HG03175 (cell line): ENCODE measurements around the gene NFATC3.
A peak's percentile ranks its signal among the peaks of the same experiment; 100 is the strongest.

Source experiments
- ATAC-seq: cut with Tn5 transposase; IDR thresholded peaks from one replicate; pipeline ENCODE4 v1.9.1; 2021; ENCODE audit warnings: mild to moderate bottlenecking, moderate library complexity; ENCODE audit not compliant: unreplicated experiment

The NFATC3 gene

GRCh38 chr16:68085259-68086071, at the start of gene NFATC3:
TSS of gene NFATC3 (plus strand) at chr16:68085370. CDS start at chr16:68085682, 312 bp downstream.
- peak; percentile 66 for ATAC-seq

GRCh38 chr16:68037841-68038597, 47.2 kb upstream of the NFATC3 start:
- no peak for ATAC-seq

GRCh38 chr16:68040506-68041288, 44.5 kb upstream of the NFATC3 start:
- ATAC-seq, result peak; percentile 69

GRCh38 chr16:68041783-68042182, 43.4 kb upstream of the NFATC3 start:
- ATAC-seq, result no peak

GRCh38 chr16:68046106-68046505, 39.1 kb upstream of the NFATC3 start:
- ATAC-seq, result no peak

- no peak for ATAC-seq
These were observed 37.2 kb upstream of the NFATC3 start for GRCh38 chr16:68047987-68048386.

- ATAC-seq, result no peak
These were observed 35.7 kb upstream of the NFATC3 start for GRCh38 chr16:68049449-68049848.

GRCh38 chr16:68055395-68055794, 29.8 kb upstream of the NFATC3 start:
- ATAC-seq, result no peak

GRCh38 chr16:68059804-68060203, 25.4 kb upstream of the NFATC3 start:
- no peak for ATAC-seq

- no peak for ATAC-seq
These were observed 23.8 kb upstream of the NFATC3 start for GRCh38 chr16:68061396-68061795.

- ATAC-seq, result no peak
These were observed 22.2 kb upstream of the NFATC3 start for GRCh38 chr16:68062910-68063393.

GRCh38 chr16:68064791-68065365, 20.3 kb upstream of the NFATC3 start:
- ATAC-seq, result peak; percentile 47

GRCh38 chr16:68065716-68066305, 19.4 kb upstream of the NFATC3 start:
- ATAC-seq, result no peak

- no peak for ATAC-seq
These were observed 18.4 kb upstream of the NFATC3 start for GRCh38 chr16:68066763-68067162.

- ATAC-seq, result no peak
These were observed 16.2 kb upstream of the NFATC3 start for GRCh38 chr16:68068926-68069325.

GRCh38 chr16:68069511-68070248, 15.5 kb upstream of the NFATC3 start:
- ATAC-seq, result no peak

- ATAC-seq, result no peak
These were observed 14.9 kb upstream of the NFATC3 start for GRCh38 chr16:68070249-68070730.

- ATAC-seq, result no peak
These were observed 14.2 kb upstream of the NFATC3 start for GRCh38 chr16:68070806-68071517.

- no peak for ATAC-seq
These were observed 13.7 kb upstream of the NFATC3 start for GRCh38 chr16:68071518-68071901.
